Breast epithelium (tissue), 3 donors: ENCODE data around the gene AXL.

Experiments
- POLR2AphosphoS5 ChIP-seq, 3 donors: sonication (generic); formaldehyde crosslinking; IDR thresholded peaks; one replicate each; pipeline ENCODE4 v1.6.1; 2017; ENCODE audit warnings: antibody characterized with exemption in 3 of 3
- TF ChIP-seq, protein P1 (sequence below), 3 donors: fragments of 450-650 bp; IDR thresholded peaks; one replicate each; pipeline ENCODE4 v1.5.1; 2016 to 2017; ENCODE audit warnings: antibody characterized with exemption in 3 of 3, mild to moderate bottlenecking in 3 of 3, moderate library complexity in 3 of 3

DNA sequence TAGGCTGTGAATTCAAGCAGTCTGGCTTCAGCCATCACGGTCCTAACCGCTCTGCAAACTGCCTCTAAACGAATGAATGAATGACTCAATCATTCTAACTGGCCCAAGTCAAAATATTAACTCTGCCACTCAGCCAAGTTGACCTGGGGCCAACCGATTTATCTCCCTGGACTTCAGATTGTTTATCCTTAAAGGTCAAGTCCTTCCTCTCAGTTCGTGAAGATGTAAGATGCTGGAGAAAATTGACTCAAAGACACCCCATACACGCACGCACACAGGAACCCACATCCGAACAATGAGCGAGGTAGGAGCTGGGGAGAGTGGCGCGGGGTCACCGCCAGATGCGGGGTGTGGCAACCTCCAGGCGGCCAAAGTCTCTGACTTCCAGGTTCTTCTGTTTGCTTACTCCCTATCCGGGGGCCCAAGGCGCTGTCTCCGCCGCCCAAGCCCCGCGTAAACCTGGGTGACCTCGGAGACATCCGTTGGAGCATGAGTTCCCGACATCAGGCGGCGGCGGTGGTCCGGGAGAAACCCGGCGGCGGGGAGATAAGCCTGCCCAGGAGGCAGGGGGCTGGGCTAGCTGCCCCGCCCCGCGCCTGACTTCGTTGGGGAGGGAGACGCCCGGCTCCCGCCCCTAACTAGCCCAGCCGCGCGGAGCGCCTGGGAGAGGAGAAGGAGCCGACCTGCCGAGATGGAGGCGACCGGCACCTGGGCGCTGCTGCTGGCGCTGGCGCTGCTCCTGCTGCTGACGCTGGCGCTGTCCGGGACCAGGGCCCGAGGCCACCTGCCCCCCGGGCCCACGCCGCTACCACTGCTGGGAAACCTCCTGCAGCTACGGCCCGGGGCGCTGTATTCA is 26.2 kb upstream of the AXL start, which contains the start of gene CYP2S1:
- TF ChIP-seq, protein P1, sequence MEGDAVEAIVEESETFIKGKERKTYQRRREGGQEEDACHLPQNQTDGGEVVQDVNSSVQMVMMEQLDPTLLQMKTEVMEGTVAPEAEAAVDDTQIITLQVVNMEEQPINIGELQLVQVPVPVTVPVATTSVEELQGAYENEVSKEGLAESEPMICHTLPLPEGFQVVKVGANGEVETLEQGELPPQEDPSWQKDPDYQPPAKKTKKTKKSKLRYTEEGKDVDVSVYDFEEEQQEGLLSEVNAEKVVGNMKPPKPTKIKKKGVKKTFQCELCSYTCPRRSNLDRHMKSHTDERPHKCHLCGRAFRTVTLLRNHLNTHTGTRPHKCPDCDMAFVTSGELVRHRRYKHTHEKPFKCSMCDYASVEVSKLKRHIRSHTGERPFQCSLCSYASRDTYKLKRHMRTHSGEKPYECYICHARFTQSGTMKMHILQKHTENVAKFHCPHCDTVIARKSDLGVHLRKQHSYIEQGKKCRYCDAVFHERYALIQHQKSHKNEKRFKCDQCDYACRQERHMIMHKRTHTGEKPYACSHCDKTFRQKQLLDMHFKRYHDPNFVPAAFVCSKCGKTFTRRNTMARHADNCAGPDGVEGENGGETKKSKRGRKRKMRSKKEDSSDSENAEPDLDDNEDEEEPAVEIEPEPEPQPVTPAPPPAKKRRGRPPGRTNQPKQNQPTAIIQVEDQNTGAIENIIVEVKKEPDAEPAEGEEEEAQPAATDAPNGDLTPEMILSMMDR (IDR thresholded peaks at IDR 0.05), result no peak
- TF ChIP-seq POLR2AphosphoS5 (IDR thresholded peaks at IDR 0.05), result no peak
